OCI-LY7 (cell line): ENCODE data around the gene MYCBPAP. TPM values are rescaled to one million over a fixed set of nuclear protein-coding genes. Genes with fewer than 3 reads are reported as not detected.

Experiments
- BruUV-seq: library from RNA; stranded (reverse); fragments of 400-500 nt; replicated peaks from 2 replicates; lab custom pipeline; 2021; lab: Mats Ljungman, UMichigan
- CTCF ChIA-PET: fragments of 300-600 bp; sonication (Branson Sonifier 250); formaldehyde crosslinking; loops from one replicate; lab custom pipeline; 2022; ENCODE audit warnings: antibody characterized with exemption; ENCODE audit not compliant: unreplicated experiment; lab: Charles Lee
- POLR2A ChIA-PET: fragments of 300-600 bp; sonication (Branson Sonifier 250); formaldehyde crosslinking; loops from one replicate; lab custom pipeline; 2022; ENCODE audit warnings: antibody characterized with exemption; lab: Charles Lee
- DNase-seq: peaks from one replicate; pipeline ENCODE4 v3.0.0-alpha.2; 2015; ENCODE audit warnings: low spot score
- H2AFZ ChIP-seq: fragments of 200-600 bp; sonication (generic), shearing (Covaris generic); 2 replicates; pipeline ENCODE4 v1.6.1; 2014; ENCODE audit warnings: mild to moderate bottlenecking, antibody characterized with exemption, low read length, moderate library complexity
- H3K27ac ChIP-seq: fragments of 200-600 bp; sonication (generic); 2 replicates; pipeline ENCODE4 v1.5.1; 2014; ENCODE audit warnings: mixed run types, low read depth, mild to moderate bottlenecking, moderate library complexity, low read length, inconsistent platforms; ENCODE audit not compliant: poor library complexity, severe bottlenecking
- H3K36me3 ChIP-seq: fragments of 200-600 bp; sonication (generic); 2 replicates; pipeline ENCODE4 v1.6.1; 2014; ENCODE audit warnings: mild to moderate bottlenecking, antibody characterized with exemption, low read length, moderate library complexity, mixed read lengths; ENCODE audit not compliant: insufficient read depth
- H3K4me1 ChIP-seq: fragments of 200-600 bp; sonication (generic); 2 replicates; pipeline ENCODE4 v1.5.1; 2014; ENCODE audit warnings: mild to moderate bottlenecking, low read length; ENCODE audit not compliant: insufficient read depth, poor library complexity, severe bottlenecking
- H3K4me2 ChIP-seq: fragments of 200-600 bp; sonication (generic); 2 replicates; pipeline ENCODE4 v1.6.1; 2014; ENCODE audit warnings: mild to moderate bottlenecking, low read length
- H3K4me3 ChIP-seq: fragments of 200-600 bp; sonication (generic); 2 replicates; pipeline ENCODE4 v1.5.1; 2014; ENCODE audit warnings: mild to moderate bottlenecking, low read depth, low read length; ENCODE audit not compliant: poor library complexity, severe bottlenecking
- H3K79me2 ChIP-seq: fragments of 200-600 bp; sonication (generic); 2 replicates; pipeline ENCODE4 v1.6.1; 2016; ENCODE audit warnings: low read depth, mild to moderate bottlenecking, low read length, moderate library complexity, mixed read lengths; ENCODE audit not compliant: insufficient read depth
- H3K9me2 ChIP-seq: fragments of 200-600 bp; sonication (generic); 2 replicates; pipeline ENCODE4 v1.6.1; 2016; ENCODE audit warnings: mild to moderate bottlenecking, low read length, mixed read lengths; ENCODE audit not compliant: insufficient read depth
- H3K9me3 ChIP-seq: fragments of 200-600 bp; sonication (generic); 2 replicates; pipeline ENCODE4 v1.6.1; 2014; ENCODE audit warnings: mild to moderate bottlenecking, mixed run types, low read length, mixed read lengths
- H4K20me1 ChIP-seq: fragments of 200-600 bp; sonication (generic); 2 replicates; pipeline ENCODE4 v1.6.1; 2014; ENCODE audit warnings: mild to moderate bottlenecking, antibody characterized with exemption, low read length, moderate library complexity, mixed read lengths; ENCODE audit not compliant: insufficient read depth
- CTCF ChIP-seq: fragments of 200-600 bp; sonication (generic); conservative IDR thresholded peaks from 2 replicates; pipeline ENCODE4 v1.5.1; 2014; ENCODE audit warnings: mild to moderate bottlenecking, antibody characterized with exemption, low read length, moderate library complexity, mixed read lengths
- EZH2phosphoT487 ChIP-seq: fragments of 200-600 bp; sonication (generic); IDR thresholded peaks from 2 replicates; pipeline ENCODE4 v1.6.1; 2018; ENCODE audit warnings: low read depth, borderline replicate concordance, mild to moderate bottlenecking, mixed run types, antibody characterized with exemption, low read length, moderate library complexity, mixed read lengths
- intact Hi-C: fragments of 100-400 bp; cut with micrococcal nuclease; formaldehyde crosslinking; loops from one replicate; pipeline ENCODE4 v1.10.0; 2022; ENCODE audit not compliant: unreplicated experiment
- total RNA-seq, 2 experiments: library from RNA; depleted of rRNA in 1 of 2; stranded (reverse); fragments of >200 nt in 1 of 2; shearing (Covaris generic) in 1 of 2; gene quantifications; 2 replicates each; pipeline ENCODE4 v1.2.3, GENCODE V29; 2014 to 2022

MYCBPAP gene
- total RNA-seq, 2 experiments from 2014 or later, result 5.0 to 6.8 TPM

- no peak overlapping the region for H2AFZ ChIP-seq
- ChIA-PET POLR2A (no interaction called here), CTCF (no interaction called here)
Observed at GRCh38 chr17:50476545-50477315, 31.5 kb upstream of the MYCBPAP start.

GRCh38 chr17:50477976-50478375, 30.3 kb upstream of the MYCBPAP start:
- BruUV-seq, result no TSS peak
- H3K4me1 ChIP-seq, result peaks cover 16% of the 10 kb centered on the region
- TF ChIP-seq CTCF, result no peak
- no peak for TF ChIP-seq EZH2phosphoT487
- no peaks in the 10 kb centered on the region for H3K9me2 ChIP-seq
- POLR2A ChIA-PET, result no interaction called here
- peak overlapping the region; percentile 93 for H3K4me3 ChIP-seq
- H3K27ac ChIP-seq, result peak overlapping the region; percentile 70
- peak overlapping the region; percentile 74 for H3K4me2 ChIP-seq
- no peaks in the 10 kb centered on the region for H3K9me3 ChIP-seq
- no peak for DNase-seq
- peaks cover 3% of the 10 kb centered on the region; the same call in 1 of the 2 replicates for H3K79me2 ChIP-seq
- no peaks in the 10 kb centered on the region for H4K20me1 ChIP-seq
- CTCF ChIA-PET, result interaction anchor here (0.6 to 1.6 kb wide), 3 partner anchors 10 to 106 kb away, joined by 3 to 9 read pairs (median 7); partner anchors contain the start of gene LRRC59
- H2AFZ ChIP-seq, result peak overlapping the region; percentile 99
- intact Hi-C loops, result loop anchor here (2.0 to 5.0 kb wide), 4 partner anchors 51 to 131 kb away; partner anchors contain the start of genes ACSF2, LRRC59 and XYLT2
- peaks cover 12% of the 10 kb centered on the region; the same call in 1 of the 2 replicates for H3K36me3 ChIP-seq

More at GRCh38 chr17:50476545-50477315, 31.5 kb upstream of the MYCBPAP start:
- intact Hi-C loops, result loop anchor here (5.0 kb wide), 1 partner anchor 129 kb away; the partner anchor contains the start of gene XYLT2
- TF ChIP-seq EZH2phosphoT487 (no peak), CTCF (no peak)
- no peak for DNase-seq
- Histone ChIP-seq H3K9me3 (no peaks in the 10 kb centered on the region), H3K4me1 (peaks cover 16% of the 10 kb centered on the region), H3K9me2 (no peaks in the 10 kb centered on the region), H3K36me3 (peaks cover 4% of the 10 kb centered on the region; the same call in 1 of the 2 replicates), H4K20me1 (no peaks in the 10 kb centered on the region), H3K4me3 (no peak overlapping the region), H3K79me2 (peaks cover 3% of the 10 kb centered on the region; the same call in 1 of the 2 replicates), H3K27ac (no peak overlapping the region), H3K4me2 (no peak overlapping the region)
- no TSS peak for BruUV-seq
